Neutrophil (primary cell): ENCODE data around the gene APBB1IP.
"Not testable (repeated sequence)": the region's sequence is repeated elsewhere in the genome, so short reads cannot be mapped to it uniquely, and the experiment has no call there.

Experiments used
- H3K27ac ChIP-seq: fragments of 200-600 bp; sonication (generic); 2 replicates; pipeline ENCODE4 v1.5.1; 2016; ENCODE audit warnings: mild to moderate bottlenecking, moderate library complexity
- H3K27me3 ChIP-seq: fragments of 200-600 bp; sonication (generic); 2 replicates; pipeline ENCODE4 v1.6.0; 2016; ENCODE audit warnings: mild to moderate bottlenecking
- H3K36me3 ChIP-seq: fragments of 200-600 bp; sonication (generic); 2 replicates; pipeline ENCODE4 v1.5.1; 2017
- H3K4me1 ChIP-seq, 2 experiments: fragments of 200-600 bp in 1 of 2; sonication (generic) in 1 of 2; 1 replicate in 1 of 2; 2 replicates in 1 of 2; pipeline versions ENCODE4 v1.5.1 to v1.6.1; 2013 to 2016; ENCODE audit warnings: low read depth in 1 of 2, low read length in 1 of 2, mild to moderate bottlenecking in 1 of 2, moderate library complexity in 1 of 2; ENCODE audit not compliant: control insufficient read depth in 1 of 2, insufficient read depth in 1 of 2
- H3K4me3 ChIP-seq, 2 experiments: fragments of 200-600 bp in 1 of 2; sonication (generic) in 1 of 2; 1 replicate in 1 of 2; 2 replicates in 1 of 2; pipeline ENCODE4 v1.5.1; 2013 to 2016; ENCODE audit warnings: low read depth in 1 of 2, low read length in 1 of 2, mild to moderate bottlenecking in 1 of 2, moderate library complexity in 1 of 2
- H3K9me3 ChIP-seq: fragments of 200-600 bp; sonication (generic); 2 replicates; pipeline ENCODE4 v1.5.1; 2016
- CTCF ChIP-seq: fragments of 200-600 bp; sonication (generic); IDR thresholded peaks from 2 replicates; pipeline ENCODE4 v1.5.1; 2016; ENCODE audit warnings: antibody characterized with exemption

APBB1IP gene

GRCh38 chr10:26437637-26438461, at the start of gene APBB1IP:
APBB1IP (plus strand) TSS chr10:26438341; CDS start chr10:26492327, 53,986 bp downstream.
- Histone ChIP-seq H3K9me3 (no peaks in the 10 kb centered on the region), H3K4me1 (peaks cover 80 to 90% of the 10 kb centered on the region in 2 experiments), H3K27ac (peak within 1 kb of the TSS; percentile 98), H3K4me3 (peak within 1 kb of the TSS; percentile 94 to 95), H3K27me3 (no peaks in the 10 kb centered on the region), H3K36me3 (peaks cover 3% of the 10 kb centered on the region)
- peak; percentile 58 for TF ChIP-seq CTCF

- no peaks in the 10 kb centered on the region for H3K36me3 ChIP-seq
- peaks cover 15% of the 10 kb centered on the region for H3K27me3 ChIP-seq
- TF ChIP-seq CTCF, result no peak
- peaks cover 25 to 27% of the 10 kb centered on the region in 2 experiments for H3K4me1 ChIP-seq
- H3K4me3 ChIP-seq, result no peak overlapping the region
- H3K27ac ChIP-seq, result no peak overlapping the region
- no peaks in the 10 kb centered on the region for H3K9me3 ChIP-seq
Measured at GRCh38 chr10:26389533-26389932, 48.6 kb upstream of the APBB1IP start.

GRCh38 chr10:26391701-26392695, 46.1 kb upstream of the APBB1IP start:
- Histone ChIP-seq H3K4me1 (peaks cover 18% of the 10 kb centered on the region in 2 experiments), H3K36me3 (no peaks in the 10 kb centered on the region), H3K9me3 (no peaks in the 10 kb centered on the region), H3K27ac (peak overlapping the region; percentile 19), H3K4me3 (peak overlapping the region; percentile 64 to 71), H3K27me3 (peaks cover 15% of the 10 kb centered on the region)
- TF ChIP-seq CTCF, result no peak

GRCh38 chr10:26398353-26398752, 39.8 kb upstream of the APBB1IP start:
- H3K27ac ChIP-seq, H3K36me3 ChIP-seq, H3K9me3 ChIP-seq, H3K27me3 ChIP-seq, H3K4me1 ChIP-seq, H3K4me3 ChIP-seq: not testable (repeated sequence)

GRCh38 chr10:26407406-26407969, 30.7 kb upstream of the APBB1IP start:
- Histone ChIP-seq H3K27me3 (no peaks in the 10 kb centered on the region), H3K36me3 (no peaks in the 10 kb centered on the region), H3K9me3 (no peaks in the 10 kb centered on the region), H3K4me3 (no peak overlapping the region), H3K27ac (no peak overlapping the region), H3K4me1 (no peaks in the 10 kb centered on the region)
- TF ChIP-seq CTCF, result no peak
